Activated CD4-positive, alpha-beta T cell treated with anti-CD3 and anti-CD28 coated beads for 36 hours (primary cell): ENCODE results near the gene PRKAA1. TPM values are rescaled to one million over a fixed set of nuclear protein-coding genes. Genes with fewer than 3 reads are reported as not detected.

ENCODE experiments used
- ATAC-seq: fragments of 200-7000 bp; cut with Tn5 transposase; one replicate; pipeline ENCODE4 v1.10.0; 2021; ENCODE audit warnings: mild to moderate bottlenecking, moderate library complexity
- CTCF ChIA-PET: fragments of 350-600 bp; sonication (Branson Sonifier 250); formaldehyde crosslinking; loops from one replicate; lab custom pipeline; 2021; ENCODE audit warnings: antibody characterized with exemption; lab: Charles Lee
- POLR2A ChIA-PET: fragments of 350-600 bp; sonication (Branson Sonifier 250); formaldehyde crosslinking; loops from one replicate; lab custom pipeline; 2021; ENCODE audit warnings: antibody characterized with exemption, inconsistent platforms; lab: Charles Lee
- DNase-seq: peaks from one replicate; pipeline ENCODE4 v3.0.0-alpha.2; 2020
- H3K27ac Mint-ChIP-seq: one replicate; pipeline ENCODE4 v1.8.0; 2021; ENCODE audit warnings: mixed read lengths
- H3K27me3 Mint-ChIP-seq: one replicate; pipeline ENCODE4 v1.8.0; 2021; ENCODE audit warnings: mixed read lengths
- H3K36me3 Mint-ChIP-seq: one replicate; pipeline ENCODE4 v1.8.0; 2021; ENCODE audit warnings: low read depth, mixed read lengths
- H3K4me1 Mint-ChIP-seq: one replicate; pipeline ENCODE4 v1.8.0; 2021; ENCODE audit warnings: mixed read lengths
- H3K4me3 Mint-ChIP-seq: one replicate; pipeline ENCODE4 v1.8.0; 2021; ENCODE audit warnings: mild to moderate bottlenecking, moderate library complexity, mixed read lengths
- H3K9me3 Mint-ChIP-seq: one replicate; pipeline ENCODE4 v1.8.0; 2021; ENCODE audit warnings: low read depth, mixed read lengths
- intact Hi-C, 2 experiments: fragments of 100-400 bp; cut with DNase I in 1 of 2; cut with micrococcal nuclease in 1 of 2; formaldehyde crosslinking; loops; one replicate each; pipeline versions ENCODE4 v1.14.2 to v1.15.1; 2022 to 2024; cut with DNase I, micrococcal nuclease
- total RNA-seq, 2 experiments: library from RNA; stranded (reverse); gene quantifications; one replicate each; pipeline ENCODE4 v1.2.3, GENCODE V29; 2021

Gene PRKAA1
- total RNA-seq, 2 experiments from 2014 or later: 46.9 to 63.9 TPM

DNA sequence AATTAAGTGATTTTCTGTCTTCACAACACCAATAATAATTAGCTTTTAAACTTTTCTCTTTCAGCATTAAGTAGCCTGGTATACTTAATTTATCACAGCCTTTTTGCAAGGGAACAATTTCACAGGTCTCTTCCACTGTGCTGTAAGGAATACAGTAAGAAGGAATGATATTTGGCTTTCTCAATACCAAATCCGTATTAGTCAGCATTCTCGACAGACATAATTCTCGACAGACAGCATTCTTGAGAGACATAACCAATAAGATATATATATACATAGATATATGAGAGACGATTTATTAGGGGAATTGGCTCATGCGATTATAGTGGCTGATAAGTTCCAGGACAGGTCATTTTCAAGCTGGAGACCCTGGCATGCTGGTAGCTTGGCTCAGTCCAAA, 18.0 kb downstream of the PRKAA1 start:
- peaks cover 22% of the 10 kb centered on the region for H3K36me3 Mint-ChIP-seq
- no peaks in the 10 kb centered on the region for H3K9me3 Mint-ChIP-seq
- no peak overlapping the region for H3K27ac Mint-ChIP-seq
- POLR2A ChIA-PET: no interaction called here
- no peak overlapping the region for H3K4me3 Mint-ChIP-seq
- DNase-seq (no peak), ATAC-seq (no peak)
- CTCF ChIA-PET: interaction anchor here (0.5 to 1.0 kb wide), 2 partner anchors 11 to 88 kb away, joined by 3 to 4 read pairs; no protein-coding TSS in a partner anchor
- H3K27me3 Mint-ChIP-seq: no peaks in the 10 kb centered on the region
- peaks cover 45% of the 10 kb centered on the region for H3K4me1 Mint-ChIP-seq
- intact Hi-C loops: no loop called here

DNA sequence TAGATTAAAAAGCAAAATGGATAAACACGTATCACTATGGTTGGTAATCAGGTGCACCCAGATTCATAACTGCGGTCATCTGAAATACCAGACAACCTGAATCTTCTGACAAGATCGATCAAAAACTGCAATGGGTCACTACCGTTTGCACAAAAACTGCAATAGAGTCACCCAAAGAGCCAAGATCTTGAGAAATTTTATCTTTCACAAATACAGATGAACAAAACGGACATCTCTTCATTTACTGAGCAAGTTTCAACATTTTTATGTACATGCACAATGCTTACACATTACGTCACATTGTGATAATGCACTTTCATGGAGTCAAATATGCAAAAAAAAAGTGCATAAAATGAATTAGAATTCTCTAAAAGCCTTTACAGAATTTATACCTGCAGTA, 18.6 kb downstream of the PRKAA1 start:
- H3K9me3 Mint-ChIP-seq: no peaks in the 10 kb centered on the region

GRCh38 chr5:40778133-40778532, 20.0 kb downstream of the PRKAA1 start:
- peaks cover 24% of the 10 kb centered on the region for H3K36me3 Mint-ChIP-seq
- no peaks in the 10 kb centered on the region for H3K9me3 Mint-ChIP-seq
- ChIA-PET POLR2A (no interaction called here), CTCF (interaction anchor here (1.0 to 1.8 kb wide), 2 partner anchors 17 to 23 kb away, joined by 3 to 4 read pairs; partner anchors contain the start of gene TTC33)
- intact Hi-C loops: no loop called here
- no peaks in the 10 kb centered on the region for H3K27me3 Mint-ChIP-seq
- no peak overlapping the region for H3K4me3 Mint-ChIP-seq
- DNase-seq: no peak
- peaks cover 35% of the 10 kb centered on the region for H3K4me1 Mint-ChIP-seq
- ATAC-seq: no peak
- no peak overlapping the region for H3K27ac Mint-ChIP-seq

More for the DNA sequence above, 18.6 kb downstream of the PRKAA1 start:
- ATAC-seq (no peak), DNase-seq (no peak)
- intact Hi-C loops: no loop called here
- no peak overlapping the region for H3K27ac Mint-ChIP-seq
- H3K4me1 Mint-ChIP-seq: peaks cover 44% of the 10 kb centered on the region
- no peaks in the 10 kb centered on the region for H3K27me3 Mint-ChIP-seq
- CTCF ChIA-PET: interaction anchor here (0.6 to 1.0 kb wide), 2 partner anchors 12 to 1461 kb away, joined by 3 to 4 read pairs; no protein-coding TSS in a partner anchor
- POLR2A ChIA-PET: no interaction called here
- no peak overlapping the region for H3K4me3 Mint-ChIP-seq
- H3K36me3 Mint-ChIP-seq: peaks cover 22% of the 10 kb centered on the region

DNA sequence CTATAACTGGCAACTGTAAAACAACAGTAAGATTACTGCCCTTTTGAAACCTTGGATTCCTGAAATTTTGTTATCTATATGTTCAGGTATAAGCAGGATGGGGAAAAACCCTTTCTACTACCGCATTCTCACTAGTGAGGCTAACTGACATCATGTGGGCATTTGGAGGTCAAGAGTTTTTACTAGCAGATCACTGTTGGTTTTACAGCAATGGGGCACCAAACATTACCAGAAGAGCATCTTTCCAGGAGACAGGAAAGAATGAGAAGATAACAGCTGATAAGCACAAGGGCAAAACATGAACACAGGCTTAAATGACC, 21.6 kb downstream of the PRKAA1 start:
- intact Hi-C loops: no loop called here
- H3K4me1 Mint-ChIP-seq: peaks cover 27% of the 10 kb centered on the region
- no peaks in the 10 kb centered on the region for H3K27me3 Mint-ChIP-seq

DNA sequence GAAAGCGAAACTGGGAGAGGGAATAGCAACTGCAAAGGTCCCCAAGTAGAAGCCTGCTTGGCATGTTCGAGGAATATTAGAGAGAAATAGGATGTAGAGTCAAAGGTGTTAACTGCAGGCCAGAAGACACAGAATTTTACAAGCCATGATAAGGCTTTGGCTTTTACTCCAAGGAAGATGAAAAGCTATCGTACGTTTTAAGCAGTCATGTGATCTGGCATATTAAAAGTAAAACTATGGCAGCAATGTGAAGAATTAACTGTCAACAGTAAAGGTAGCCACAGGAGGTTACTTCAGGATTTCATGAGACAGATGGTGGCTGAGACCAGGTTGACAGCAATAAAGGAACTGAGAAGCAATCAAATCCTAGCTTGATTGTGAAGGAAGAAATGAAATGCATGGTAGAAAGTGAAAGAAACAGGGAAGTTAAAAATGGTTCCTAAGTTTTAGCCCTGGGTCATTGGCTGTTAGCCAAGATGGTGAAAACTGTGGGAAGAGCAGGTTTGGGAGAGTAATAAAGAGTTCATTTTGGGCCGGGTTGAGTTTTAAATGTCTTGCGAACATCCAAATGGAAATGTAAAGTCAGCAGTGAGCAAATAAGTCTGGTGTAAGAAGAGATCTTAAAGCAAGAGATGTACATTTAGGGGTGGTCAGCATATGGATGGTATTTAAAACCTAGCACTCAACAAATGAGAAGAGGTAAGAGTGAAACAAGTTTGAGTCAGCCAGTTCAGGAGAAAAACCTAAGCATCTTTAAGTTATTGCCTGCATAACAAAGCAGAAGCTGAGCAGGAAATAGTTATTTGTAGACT, 22.1 kb downstream of the PRKAA1 start:
- H3K4me3 Mint-ChIP-seq: no peak overlapping the region
- peaks cover 24% of the 10 kb centered on the region for H3K4me1 Mint-ChIP-seq
- no peaks in the 10 kb centered on the region for H3K27me3 Mint-ChIP-seq
- intact Hi-C loops: no loop called here
- no peak for DNase-seq
- ChIA-PET POLR2A (no interaction called here), CTCF (interaction anchor here (0.9 to 1.9 kb wide), 3 partner anchors 12 to 18 kb away, joined by 3 to 5 read pairs (median 4); no protein-coding TSS in a partner anchor)
- peak overlapping the region; percentile 53 for H3K27ac Mint-ChIP-seq
- peaks cover 28% of the 10 kb centered on the region for H3K36me3 Mint-ChIP-seq
- H3K9me3 Mint-ChIP-seq: no peaks in the 10 kb centered on the region
- peak; percentile 44 for ATAC-seq

More for the DNA sequence above, 21.6 kb downstream of the PRKAA1 start:
- Mint-ChIP-seq H3K4me3 (no peak overlapping the region), H3K9me3 (no peaks in the 10 kb centered on the region), H3K36me3 (peaks cover 29% of the 10 kb centered on the region), H3K27ac (peak overlapping the region; percentile 53)
- DNase-seq (no peak), ATAC-seq (no peak)
- CTCF ChIA-PET: interaction anchor here (0.9 to 1.9 kb wide), 3 partner anchors 15 to 20 kb away, joined by 3 to 5 read pairs (median 3); no protein-coding TSS in a partner anchor
- POLR2A ChIA-PET: interaction anchor here (1.1 kb wide), 1 partner anchor 22 kb away, joined by 3 read pairs; the partner anchor contains the start of gene PRKAA1

DNA sequence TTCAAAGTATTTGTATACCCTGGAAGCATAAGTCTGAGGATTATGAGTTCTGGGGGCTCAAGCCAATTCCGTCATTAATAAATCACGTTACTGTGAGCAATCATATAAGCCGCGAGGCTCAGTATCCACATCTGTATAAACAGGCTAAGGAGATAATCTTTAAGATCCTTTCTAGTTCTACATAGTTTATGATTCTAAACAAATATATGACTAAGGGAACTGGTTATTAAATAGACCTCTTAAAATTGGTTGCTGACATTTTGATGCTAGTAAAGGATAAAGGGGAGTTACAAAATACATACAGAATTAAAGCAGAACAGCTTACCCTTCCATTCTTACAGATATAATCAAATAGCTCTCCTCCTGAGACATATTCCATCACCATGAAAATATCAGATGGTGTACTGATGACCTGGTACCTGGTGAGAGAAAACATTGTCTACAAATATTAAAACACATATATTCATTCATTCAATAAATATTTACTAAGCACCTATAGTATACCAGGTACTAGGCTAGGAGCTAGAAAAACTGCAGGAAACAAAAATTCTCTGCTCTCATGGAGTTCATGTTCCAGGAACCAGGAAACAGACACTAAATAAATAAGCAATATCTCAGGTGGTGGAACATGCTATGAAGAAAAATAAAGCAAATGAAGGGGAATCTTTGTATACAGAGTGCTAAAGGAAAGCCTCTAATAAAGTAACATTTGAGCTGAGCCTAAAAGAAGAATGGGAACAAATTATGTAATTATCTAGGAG, 22.9 kb downstream of the PRKAA1 start:
- no peak for ATAC-seq
- no peak for DNase-seq
- no peaks in the 10 kb centered on the region for H3K9me3 Mint-ChIP-seq
- ChIA-PET POLR2A (no interaction called here), CTCF (interaction anchor here (0.9 to 1.9 kb wide), 3 partner anchors 12 to 19 kb away, joined by 3 to 5 read pairs (median 4); no protein-coding TSS in a partner anchor)
- no peak overlapping the region for H3K4me3 Mint-ChIP-seq
- peaks cover 30% of the 10 kb centered on the region for H3K36me3 Mint-ChIP-seq
- intact Hi-C loops: no loop called here
- peak overlapping the region; percentile 45 for H3K27ac Mint-ChIP-seq
- H3K4me1 Mint-ChIP-seq: peaks cover 19% of the 10 kb centered on the region
- H3K27me3 Mint-ChIP-seq: no peaks in the 10 kb centered on the region

DNA sequence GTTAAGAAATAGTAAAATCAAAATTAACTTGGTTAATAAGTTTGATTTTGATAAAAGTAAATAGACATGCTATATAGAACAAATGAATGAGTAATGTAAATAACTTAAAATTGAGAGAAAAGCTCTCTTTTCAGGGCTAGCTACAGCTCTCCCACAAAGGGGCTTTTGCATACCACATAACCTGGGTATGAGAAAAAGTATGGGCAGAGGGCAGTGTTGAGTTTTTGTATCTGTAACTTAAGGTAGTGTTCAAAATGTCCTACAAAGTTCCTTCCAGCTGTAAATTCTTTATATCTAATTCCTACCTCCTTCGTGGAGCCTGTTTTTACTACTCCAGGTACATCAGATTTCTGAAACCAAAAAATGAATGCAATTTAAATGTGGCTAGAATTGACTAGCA, 23.6 kb downstream of the PRKAA1 start:
- CTCF ChIA-PET: no interaction called here
- Mint-ChIP-seq H3K36me3 (peaks cover 29% of the 10 kb centered on the region), H3K27ac (no peak overlapping the region), H3K4me3 (no peak overlapping the region), H3K27me3 (no peaks in the 10 kb centered on the region), H3K4me1 (peaks cover 19% of the 10 kb centered on the region), H3K9me3 (no peaks in the 10 kb centered on the region)
- POLR2A ChIA-PET: no interaction called here
- intact Hi-C loops: no loop called here
- ATAC-seq: no peak
- no peak for DNase-seq

DNA sequence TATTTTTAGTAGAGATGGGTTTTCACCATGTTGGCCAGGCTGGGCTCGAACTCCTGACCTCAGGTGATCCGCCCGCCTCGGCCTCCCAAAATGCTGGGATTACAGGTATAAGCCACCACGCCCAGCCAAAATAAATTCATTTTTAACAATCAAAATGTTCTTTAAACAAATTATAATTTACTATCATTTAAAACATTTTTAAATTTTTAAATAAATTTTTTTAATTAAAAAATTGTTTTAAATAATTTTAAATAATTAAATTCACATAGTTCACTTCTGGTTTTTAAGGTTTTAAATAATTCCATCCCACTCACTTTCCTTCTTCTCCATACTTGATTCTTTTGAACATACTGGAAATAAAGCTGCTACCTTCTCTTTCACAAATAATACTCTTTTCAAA, 27.4 kb downstream of the PRKAA1 start:
- POLR2A ChIA-PET: interaction anchor here (0.6 kb wide), 1 partner anchor 24 kb away, joined by 3 read pairs; no protein-coding TSS in a partner anchor
- H3K27ac Mint-ChIP-seq: peak overlapping the region; percentile 52
- peaks cover 3% of the 10 kb centered on the region for H3K4me1 Mint-ChIP-seq
- H3K9me3 Mint-ChIP-seq: no peaks in the 10 kb centered on the region
- no peaks in the 10 kb centered on the region for H3K27me3 Mint-ChIP-seq
- no peak overlapping the region for H3K4me3 Mint-ChIP-seq
- no peak for DNase-seq
- ATAC-seq: no peak
- intact Hi-C loops: no loop called here
- CTCF ChIA-PET: interaction anchor here (0.7 kb wide), 1 partner anchor 81 kb away, joined by 3 read pairs; no protein-coding TSS in a partner anchor
- peaks cover 32% of the 10 kb centered on the region for H3K36me3 Mint-ChIP-seq

GRCh38 chr5:40762705-40763104, 35.5 kb downstream of the PRKAA1 start:
- ATAC-seq (no peak), DNase-seq (no peak)
- H3K27ac Mint-ChIP-seq: no peak overlapping the region
- POLR2A ChIA-PET: no interaction called here
- peaks cover 22% of the 10 kb centered on the region for H3K36me3 Mint-ChIP-seq
- no peak overlapping the region for H3K4me3 Mint-ChIP-seq
- intact Hi-C loops: no loop called here
- H3K27me3 Mint-ChIP-seq: no peaks in the 10 kb centered on the region
- H3K9me3 Mint-ChIP-seq: no peaks in the 10 kb centered on the region
- H3K4me1 Mint-ChIP-seq: no peaks in the 10 kb centered on the region
- CTCF ChIA-PET: no interaction called here

DNA sequence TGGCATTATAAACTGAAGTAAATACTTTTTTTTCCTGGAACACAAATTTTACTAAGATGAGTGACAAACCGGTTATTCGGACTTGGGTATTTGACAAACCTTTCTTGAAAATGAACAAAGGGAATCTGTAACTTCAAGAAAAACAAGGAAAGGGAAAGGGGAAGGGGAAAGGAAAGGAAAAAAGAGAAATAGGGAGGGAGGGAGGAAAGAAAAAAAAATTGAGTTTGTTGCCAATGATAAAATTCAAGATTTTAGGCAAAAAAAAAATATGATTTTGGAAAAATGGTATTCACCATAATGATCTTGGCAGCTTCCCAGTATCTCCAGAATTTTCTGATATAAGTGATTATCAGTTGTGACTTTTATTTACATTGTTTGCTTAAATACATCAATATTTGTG, 40.8 kb downstream of the PRKAA1 start:
- no peak overlapping the region for H3K4me3 Mint-ChIP-seq
- no peak overlapping the region for H3K27ac Mint-ChIP-seq
- ChIA-PET CTCF (interaction anchor here (0.6 kb wide), 2 partner anchors 44 to 126 kb away, joined by 3 to 4 read pairs; no protein-coding TSS in a partner anchor), POLR2A (no interaction called here)
- H3K36me3 Mint-ChIP-seq: peaks cover 17% of the 10 kb centered on the region
- no peaks in the 10 kb centered on the region for H3K27me3 Mint-ChIP-seq
- DNase-seq: no peak
- no peaks in the 10 kb centered on the region for H3K9me3 Mint-ChIP-seq
- intact Hi-C loops: loop anchor here in 1 of 2 experiments (10.0 kb wide), 1 partner anchor 353 kb away; no protein-coding TSS in a partner anchor
- peaks cover 5% of the 10 kb centered on the region for H3K4me1 Mint-ChIP-seq
- ATAC-seq: no peak
